GM19328 (cell line): ENCODE data around the gene LMTK2.

Source experiments
- ATAC-seq: cut with Tn5 transposase; IDR thresholded peaks from one replicate; pipeline ENCODE4 v1.9.1; 2021; ENCODE audit warnings: mild to moderate bottlenecking, moderate library complexity; ENCODE audit not compliant: unreplicated experiment

The LMTK2 gene

DNA sequence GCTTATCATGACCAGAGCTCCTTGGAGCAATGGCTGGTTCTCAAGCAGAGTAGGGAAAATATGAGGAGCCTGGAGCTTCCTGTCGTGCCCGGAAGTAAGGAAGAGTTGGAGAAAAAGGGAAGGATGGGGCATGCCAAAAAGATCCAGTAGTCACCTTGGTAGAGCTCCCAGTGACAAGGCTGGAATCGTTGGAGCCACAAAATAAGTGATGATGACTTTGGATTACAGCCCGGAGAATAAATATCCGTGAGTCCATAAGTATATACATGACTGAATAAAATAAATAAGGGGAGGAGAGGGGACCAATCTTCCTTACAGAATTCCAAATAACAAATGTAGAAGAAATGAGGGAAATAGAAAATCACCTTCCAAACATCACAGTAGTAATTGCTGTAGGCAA lies 29.3 kb downstream of the LMTK2 start:
- ATAC-seq = no peak

DNA sequence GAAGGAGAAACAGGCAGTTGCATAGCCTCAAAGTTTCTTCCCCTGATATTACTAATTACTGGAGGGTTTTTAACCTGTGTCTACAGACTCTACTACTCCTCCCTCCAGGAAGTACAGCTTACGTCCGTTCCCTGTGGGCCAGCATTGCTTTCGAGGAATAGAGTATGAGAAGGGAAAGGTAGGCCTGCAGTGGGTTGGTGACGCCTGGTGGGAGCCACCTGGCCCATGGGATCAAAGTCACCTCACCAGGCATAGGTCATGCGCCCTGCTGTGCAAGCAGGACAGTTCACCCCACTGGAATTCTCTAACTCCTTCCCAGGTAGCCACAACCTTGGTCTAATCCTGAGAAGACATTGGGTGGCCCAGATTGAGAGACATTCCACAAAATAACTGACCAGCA lies 29.8 kb downstream of the LMTK2 start:
- ATAC-seq = no peak

DNA sequence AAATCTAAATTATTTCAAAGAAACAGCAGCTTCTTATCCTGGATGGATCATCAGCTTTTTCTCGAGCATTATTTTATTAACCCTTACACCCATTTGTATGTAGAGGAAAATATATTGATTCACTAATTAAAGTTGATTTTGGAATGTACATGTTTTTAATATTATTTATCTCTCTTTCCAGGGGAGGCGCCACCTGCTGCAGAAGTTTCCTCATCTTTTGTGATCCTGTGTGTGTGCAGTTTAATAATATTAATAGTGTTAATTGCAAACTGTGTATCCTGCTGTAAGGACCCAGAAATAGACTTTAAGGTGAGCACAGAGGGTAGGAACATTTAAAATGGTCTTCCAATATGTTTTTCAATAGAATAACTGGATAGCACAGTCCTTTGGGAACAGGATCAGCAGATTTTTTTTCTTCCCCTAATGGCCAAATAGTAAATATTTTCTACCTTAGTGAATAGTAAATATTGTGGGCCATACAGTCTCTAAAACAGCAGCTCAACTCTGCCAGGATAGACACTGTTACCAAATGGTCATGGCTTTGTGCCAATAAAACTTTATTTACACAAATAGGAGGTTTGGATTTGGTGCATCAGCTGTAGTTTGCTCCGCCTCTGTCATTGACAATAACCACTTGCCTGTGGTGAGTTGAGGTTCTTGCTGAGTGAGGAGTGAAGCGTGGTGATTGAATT lies 30.6 kb downstream of the LMTK2 start:
- no peak for ATAC-seq

DNA sequence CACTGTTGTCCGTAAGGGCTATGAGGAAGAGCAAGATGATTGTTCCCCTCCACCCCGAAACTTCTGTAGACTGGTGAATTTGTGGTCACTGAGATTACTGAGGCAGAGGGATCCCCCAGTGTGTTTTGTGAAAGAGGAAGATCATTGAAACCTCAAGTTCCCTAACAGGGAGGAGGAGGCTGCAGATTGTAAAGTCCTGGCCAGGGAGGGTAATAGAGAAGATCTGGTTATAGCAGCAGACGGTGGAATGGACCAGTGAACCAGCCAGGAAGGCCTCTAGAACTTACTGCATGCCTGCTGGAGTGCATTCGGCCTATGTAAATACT lies 31.1 kb downstream of the LMTK2 start:
- ATAC-seq = peak; percentile 73

DNA sequence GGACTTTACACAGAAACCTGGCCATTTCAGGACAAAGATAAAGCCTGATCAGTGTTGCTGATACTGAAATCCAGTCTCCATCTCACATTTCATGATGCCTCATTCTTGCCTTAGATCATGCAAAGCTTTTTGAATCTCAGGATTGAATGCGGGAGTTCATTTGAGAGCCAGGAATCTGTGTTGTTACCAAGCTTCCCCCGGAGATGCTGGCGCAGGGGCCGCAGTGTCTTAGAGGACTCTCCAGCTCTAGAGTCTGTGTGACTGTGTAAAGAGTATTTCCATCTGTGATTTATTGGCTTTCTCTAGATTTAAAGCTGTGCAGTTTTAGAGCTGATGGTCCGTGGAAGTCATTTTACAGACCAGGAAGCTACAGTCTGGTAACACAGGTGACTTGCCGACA lies 32.0 kb downstream of the LMTK2 start:
- ATAC-seq = no peak

DNA sequence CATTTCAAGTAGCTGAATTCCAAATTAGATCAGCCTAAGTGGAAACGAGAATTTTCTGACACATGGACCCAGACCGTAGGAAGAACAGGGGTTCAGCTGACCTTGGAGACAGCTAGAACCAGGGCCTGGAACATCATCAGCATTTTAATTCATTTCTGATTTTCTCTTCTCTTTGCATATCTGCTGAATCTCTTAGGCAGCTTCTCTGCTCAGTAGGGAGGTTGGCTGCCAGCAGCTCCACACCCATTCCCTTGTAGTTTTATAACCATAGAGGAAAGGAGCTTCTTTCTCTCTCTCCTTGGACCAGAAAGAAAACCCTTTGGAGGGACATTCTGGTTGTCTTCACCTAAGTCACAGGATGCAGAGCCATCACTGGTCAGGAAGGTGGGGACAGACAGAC lies 36.0 kb downstream of the LMTK2 start:
- ATAC-seq = no peak

DNA sequence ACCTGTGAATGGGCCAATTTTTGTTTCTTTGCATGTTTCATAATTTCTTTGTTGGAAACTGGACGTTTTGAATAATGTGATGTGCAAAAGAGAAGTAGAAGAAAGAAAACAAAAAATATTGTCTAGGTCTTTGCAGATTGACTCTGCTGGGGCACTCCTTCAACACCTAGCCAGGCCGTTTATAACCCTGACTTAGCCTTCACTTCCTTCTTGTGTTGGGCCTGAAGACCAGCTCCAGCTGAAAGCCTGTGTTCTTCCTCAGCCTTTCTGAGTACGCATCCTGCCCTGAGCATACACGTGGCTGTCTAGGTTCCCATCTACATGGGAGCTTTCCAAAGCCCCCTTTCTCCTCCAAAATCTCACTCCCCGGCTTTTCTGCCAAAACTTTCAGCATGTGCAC lies 41.9 kb downstream of the LMTK2 start:
- no peak for ATAC-seq

DNA sequence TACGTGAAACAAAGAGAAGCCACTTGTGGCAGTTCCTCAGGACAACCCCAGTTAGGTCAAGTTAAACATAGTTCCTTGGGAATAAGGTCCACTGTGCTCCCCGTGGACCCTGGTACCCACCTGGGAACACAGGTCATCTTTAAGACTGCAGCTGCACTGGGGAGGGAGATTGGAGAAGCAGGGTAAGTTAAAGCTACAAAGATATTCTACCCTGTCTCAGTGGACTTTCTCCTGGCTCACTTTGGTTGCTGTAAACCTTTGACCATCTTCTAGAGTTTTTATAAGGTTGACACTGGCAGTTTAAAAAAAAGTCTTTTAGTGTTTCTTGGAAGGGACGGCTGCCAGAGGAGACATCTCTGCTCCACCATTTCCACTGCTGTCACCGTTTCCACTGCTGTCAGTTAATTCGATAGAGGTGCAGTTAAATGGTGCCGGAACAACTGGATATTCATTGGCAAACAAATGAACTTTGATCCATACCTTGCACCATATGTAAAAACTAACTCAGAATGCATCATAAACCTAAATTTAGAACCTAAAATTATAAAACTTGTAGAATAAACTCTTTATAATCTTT lies 42.5 kb downstream of the LMTK2 start:
- ATAC-seq = no peak

DNA sequence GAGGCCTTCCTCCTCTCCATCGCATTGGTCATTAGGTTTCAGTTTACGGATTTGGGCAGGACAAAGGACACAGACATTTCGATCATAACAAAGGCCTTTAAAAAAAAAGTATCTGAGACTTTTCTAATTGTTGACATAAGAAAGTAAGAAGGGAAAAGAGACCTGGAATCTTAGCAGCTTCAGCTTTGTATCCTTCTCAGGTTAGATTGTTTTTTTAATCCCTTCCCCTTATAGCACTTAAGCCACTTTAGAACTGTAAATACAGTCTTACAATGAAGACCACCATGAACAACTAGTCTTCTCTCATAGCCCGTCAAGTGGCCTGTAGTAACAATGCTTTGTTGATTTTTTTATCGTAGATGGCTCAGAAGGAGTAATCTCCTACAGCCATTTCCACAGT lies 45.2 kb downstream of the LMTK2 start:
- ATAC-seq = no peak

DNA sequence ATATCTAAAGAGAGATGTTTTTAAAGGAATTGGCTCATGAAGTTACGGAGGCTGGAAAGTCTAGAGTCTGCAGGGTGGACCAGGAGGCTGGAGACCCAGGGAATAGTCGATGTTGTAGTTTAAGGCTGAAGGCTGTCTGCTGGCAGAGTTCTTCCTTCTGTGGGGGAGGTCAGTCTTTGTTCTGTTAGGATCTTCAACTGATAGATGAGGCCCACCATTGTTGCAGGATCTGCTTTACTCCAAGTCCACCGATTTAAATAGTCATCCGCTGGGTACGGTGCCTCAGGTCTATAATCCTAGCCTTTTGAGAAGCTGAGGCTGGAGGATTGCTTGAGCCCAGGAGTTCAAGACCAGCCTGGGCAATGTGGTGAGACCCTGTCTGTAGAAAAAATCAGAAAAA lies 50.0 kb downstream of the LMTK2 start:
- no peak for ATAC-seq

DNA sequence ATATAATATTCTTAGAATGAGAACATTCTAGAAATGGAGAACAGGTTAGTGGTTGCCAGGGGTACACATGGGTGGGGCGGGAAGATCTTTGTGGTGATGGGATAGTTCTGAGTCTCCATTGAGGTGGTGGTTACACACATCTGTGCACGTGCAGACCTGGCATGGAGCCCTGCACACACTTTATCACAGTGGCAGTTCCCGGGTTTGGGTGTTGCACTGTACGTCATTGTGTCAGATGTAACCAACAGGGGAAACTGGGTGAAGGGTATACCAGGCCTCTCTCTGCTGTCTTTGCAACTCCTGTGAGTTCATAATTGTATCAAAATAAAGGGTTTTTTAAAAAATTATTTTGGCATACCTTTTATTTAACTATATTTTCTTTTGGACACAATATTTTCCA lies 51.1 kb downstream of the LMTK2 start:
- no peak for ATAC-seq

DNA sequence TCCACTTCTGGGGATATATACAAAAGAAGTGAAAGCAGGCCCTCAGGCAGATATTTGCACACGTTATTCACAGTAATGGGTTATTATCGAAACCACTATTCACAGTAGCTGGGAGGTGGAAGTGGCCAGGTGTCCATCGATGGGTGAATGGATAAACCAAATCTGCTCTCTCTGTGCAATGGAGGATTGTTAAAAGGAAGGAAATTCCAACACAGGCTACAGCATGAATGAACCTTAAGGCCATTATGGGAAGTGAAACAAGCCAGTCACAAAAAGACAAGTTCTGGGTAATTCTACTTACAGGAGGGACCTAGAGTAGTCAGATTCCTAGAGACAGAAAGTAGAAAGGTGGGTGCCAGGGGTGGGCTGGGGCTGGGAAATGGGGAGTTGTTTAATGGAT lies 56.1 kb downstream of the LMTK2 start:
- no peak for ATAC-seq

DNA sequence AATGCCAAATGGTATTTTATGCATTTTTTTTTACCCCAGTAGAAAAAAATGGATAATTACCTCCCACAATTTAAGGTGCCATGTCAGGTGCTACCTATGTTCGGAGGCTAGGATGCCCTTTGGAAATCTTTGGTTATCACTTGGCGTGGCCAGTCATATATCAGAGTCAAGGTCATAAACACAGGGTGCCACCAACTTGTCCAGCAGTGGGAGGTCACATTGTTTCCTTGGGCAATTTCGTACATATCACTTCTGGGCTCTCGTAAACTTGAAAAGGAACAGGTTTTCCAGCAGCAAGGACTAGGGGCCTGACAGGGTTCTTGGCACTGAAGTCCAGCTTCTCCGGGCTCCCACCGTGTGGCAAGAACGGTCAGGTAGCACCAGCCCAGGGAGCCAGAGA lies 56.6 kb downstream of the LMTK2 start:
- ATAC-seq = no peak

DNA sequence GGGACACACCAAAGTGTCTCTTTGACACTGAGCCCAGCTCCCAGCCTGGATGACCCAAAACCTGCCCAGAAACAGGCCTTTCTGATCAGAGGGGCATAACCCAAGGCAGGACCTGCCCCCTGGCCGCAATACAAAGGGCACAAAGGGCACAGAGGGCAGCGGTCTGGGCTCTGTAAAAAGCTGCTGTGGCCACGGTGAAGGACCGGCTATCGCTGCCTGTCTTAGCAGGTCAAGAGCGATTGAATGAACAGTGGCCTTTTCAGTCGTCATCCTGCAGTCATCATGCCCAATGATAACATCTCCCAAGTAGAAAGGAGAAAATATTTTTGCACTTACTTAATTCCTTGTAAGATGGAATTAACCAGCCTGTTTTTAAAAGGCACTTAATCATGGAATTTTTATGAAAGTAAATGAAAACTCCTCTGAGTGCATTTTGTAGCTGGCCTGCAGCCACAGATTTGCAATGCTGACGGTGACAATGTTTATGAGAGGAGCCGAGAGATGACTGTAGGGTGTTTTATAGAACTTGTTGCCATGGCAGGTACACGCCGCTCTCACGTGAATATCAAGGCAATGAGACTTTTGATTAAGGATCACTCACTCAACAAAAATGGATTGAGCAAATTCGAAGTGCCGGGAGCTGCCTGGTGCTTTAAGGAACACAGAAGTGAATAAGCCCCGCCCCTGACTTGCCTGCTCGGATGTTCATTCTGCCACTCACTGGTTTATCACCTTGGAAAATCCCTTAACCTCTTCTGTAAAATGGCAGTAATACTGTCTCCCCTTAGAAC lies 57.2 kb downstream of the LMTK2 start:
- ATAC-seq = no peak

DNA sequence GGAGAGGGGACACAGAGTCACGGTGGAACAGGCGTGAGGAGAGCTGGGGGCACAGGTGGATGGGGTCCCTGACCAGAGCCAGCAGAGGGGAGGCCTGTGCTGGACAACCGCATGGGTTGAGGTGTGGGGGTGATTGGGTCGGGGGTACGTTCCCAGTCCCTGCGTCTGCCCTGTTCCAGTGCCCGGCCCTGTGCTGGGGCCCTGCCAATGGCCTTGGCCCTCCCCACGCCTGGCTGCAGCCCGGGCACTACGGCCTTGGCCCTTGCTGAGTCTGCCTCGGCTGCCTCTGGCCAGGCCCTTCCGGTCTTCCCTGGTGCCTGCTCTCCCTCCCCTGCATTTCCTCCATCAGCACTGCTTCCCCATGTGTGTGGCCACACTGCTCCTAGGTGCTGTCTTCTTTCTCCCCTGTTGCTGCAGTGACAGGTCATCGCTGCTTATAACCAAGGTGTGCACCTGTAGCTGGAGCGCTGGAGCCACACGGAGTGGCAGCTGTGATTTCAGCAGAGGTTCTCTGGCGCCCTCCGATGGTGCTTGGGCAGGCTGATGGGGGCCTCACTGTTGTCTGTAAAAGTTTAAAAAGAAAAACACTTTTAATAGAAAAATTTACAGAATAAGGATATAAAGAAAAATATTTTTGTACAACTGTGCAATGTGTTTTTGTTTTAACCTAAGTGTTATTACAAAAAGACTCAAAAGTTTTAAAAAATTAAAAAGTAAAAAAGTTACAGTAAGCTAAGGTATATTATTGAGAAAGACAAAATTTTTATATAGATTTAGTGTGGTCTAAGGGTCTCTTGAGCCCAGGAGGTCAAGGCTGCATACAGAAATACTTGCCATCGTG lies 59.4 kb downstream of the LMTK2 start:
- peak; percentile 48 for ATAC-seq

DNA sequence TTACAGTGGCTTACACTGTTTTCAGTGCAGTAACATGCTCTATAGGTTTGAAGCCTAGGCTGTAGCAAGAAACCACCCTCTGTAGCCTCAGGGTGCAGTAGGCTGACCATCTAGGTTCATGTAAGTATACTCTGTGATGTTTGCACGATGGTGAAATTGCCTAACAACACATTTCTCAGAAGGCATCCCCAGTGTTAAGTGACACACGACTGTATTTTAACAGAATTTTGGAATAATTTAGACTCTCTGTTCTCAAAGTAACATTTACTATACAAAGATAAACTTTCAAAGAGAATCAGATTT lies 60.0 kb downstream of the LMTK2 start:
- no peak for ATAC-seq

DNA sequence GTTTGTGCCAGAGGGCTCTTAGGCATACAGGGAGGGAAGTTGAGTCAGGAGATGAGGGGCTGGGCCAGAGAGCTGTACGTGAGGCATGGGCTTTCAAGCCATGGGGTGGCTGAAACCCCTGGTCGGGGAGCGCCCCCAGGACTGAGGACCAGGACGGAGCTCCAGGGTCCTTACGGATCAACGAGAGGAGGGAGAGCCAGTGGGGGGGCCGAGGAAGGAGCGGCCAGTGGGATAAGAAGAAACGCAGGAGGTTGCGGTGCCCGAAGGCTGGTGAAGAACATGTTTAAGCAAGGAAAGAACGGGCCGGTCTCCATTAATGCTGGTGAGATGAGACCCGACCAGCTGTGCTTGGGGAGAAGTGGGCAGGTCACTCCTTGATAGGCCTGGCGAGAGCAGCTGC lies 61.0 kb downstream of the LMTK2 start:
- ATAC-seq = no peak

DNA sequence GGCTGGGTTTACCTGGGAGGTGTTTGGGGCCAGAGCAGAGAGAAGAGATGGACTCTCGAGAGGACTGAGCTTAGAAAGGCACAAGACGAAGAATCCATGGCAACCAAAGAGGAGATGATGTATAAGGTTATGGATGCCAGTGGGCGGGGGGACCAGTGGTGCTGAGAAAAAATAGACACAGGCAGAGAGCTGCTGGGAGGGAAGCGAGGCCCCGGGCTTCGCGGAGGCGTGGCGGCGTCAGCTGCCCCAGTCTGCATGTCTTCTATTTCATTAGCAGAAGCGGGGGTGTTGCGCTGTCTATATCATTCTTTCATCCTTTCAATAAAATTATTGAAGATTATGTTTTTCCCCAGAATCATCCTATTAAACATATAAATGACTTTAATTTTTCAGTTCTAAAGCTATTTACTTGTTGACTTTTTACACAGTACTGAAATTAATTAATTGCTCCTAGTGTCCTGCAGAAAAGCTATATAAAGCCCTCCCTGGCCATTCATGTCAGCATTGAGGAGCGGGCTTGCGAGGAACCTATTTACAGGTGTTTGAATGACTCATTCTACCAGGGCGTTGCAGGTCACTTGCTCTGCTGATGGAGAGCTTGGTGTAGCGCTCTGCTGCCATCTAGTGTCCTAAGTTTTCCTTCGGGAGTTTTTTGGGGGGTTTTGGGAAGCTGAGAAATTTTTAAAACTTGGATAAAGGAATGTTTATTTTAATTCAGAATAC lies 61.7 kb downstream of the LMTK2 start:
- no peak for ATAC-seq

DNA sequence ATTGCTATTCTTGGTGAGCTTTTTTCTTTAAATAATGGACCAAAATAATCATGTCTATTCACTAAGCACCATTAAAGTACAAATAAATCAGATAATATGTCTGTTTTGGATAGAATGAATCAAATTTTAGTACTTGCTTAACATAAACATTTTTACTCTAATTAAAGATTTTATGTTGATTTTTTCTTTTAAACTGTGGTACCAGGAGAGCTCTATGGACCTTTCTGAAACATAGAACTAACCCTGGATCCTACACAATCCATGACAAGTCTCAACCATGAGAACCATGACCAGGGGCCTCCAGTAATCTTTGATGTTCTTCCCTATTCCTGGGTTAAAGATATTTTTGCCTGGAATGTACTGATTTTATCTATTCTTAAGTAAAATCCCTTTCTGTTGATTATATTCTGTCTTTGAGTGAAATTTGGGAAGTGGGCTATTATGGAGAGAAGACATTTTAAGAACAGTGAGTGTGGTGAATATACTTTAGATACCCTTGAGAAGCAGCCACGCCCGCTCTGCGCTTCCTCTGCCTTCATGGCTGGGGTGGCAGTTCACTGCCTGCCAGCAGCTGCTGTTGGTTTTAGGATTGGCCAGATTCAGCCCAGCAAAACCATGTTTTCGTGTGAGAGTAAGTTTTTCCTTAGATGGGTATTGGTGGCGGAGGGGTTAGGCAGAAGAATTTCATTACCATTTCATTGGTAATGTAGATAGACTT lies 62.4 kb downstream of the LMTK2 start:
- no peak for ATAC-seq

DNA sequence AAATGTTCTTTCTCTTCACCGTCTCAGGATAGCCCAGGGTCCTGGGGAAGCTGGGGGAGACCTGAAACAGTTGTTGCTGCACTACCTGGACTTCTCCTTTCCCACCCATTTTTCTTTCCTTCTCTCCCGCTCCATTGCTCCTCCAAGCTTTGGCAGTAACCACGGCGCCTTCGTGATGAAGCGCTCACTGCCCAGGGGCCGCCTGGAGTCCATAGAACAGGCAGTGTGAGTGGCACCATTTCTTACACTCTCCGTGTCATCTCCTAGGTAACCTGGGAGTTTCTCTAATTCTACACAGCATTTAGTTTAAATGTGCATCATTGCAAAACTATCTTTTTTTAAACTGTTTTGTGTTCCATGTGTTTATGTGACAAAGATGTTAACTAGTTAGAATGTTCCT lies 64.3 kb downstream of the LMTK2 start:
- ATAC-seq = no peak

DNA sequence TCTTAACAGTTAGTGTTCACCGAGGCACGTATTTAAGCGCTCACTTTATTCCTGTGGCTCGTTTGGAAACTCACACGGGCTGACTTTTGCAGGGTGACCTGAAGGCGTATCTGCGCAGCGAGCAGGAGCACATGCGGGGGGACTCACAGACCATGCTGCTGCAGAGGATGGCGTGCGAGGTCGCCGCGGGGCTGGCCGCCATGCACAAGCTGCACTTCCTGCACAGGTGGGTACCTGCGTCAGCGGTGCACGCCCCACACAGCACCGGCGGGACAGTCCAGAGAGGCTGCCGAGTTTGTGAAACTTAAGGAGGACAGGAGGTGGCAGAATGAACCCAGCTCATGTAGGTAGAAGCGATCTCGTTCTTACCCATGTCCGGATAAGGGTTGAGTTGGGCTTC lies 64.8 kb downstream of the LMTK2 start:
- ATAC-seq = no peak
